Measurements from ENCODE around the gene AQP10.
"Not testable (repeated sequence)": the region's sequence is repeated elsewhere in the genome, so short reads cannot be mapped to it uniquely, and the experiment has no call there.

The AQP10 gene

GRCh38 chr1:154346276-154346917, 25.5 kb downstream of the AQP10 start:
- DNase-seq = no peak

GRCh38 chr1:154347961-154348360, 27.1 kb downstream of the AQP10 start:
- no peak for DNase-seq

GRCh38 chr1:154348429-154349076, 27.7 kb downstream of the AQP10 start:
- DNase-seq = no peak

GRCh38 chr1:154349121-154349520, 28.2 kb downstream of the AQP10 start:
- no peak for DNase-seq

DNA sequence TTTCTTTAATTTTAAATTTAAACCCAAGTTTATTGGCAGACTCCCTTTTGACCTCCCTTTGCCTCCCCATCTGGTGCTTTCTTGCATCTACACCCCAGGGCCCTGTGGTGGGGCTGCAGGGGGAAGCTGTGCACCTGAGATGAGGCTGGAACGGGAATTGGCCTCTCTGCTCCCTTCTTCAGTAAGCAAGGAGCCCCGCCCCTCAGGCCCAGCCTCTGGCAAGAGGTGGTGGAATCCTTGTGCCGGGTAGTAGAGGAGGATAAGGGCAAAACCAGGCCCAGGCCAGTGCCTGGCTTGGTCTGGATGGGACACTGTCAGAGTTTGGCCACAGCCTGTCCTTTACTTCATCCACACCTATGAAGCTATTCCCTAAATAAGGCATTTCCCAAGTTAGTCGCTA, 29.5 kb downstream of the AQP10 start:
- DNase-seq = no peak

DNA sequence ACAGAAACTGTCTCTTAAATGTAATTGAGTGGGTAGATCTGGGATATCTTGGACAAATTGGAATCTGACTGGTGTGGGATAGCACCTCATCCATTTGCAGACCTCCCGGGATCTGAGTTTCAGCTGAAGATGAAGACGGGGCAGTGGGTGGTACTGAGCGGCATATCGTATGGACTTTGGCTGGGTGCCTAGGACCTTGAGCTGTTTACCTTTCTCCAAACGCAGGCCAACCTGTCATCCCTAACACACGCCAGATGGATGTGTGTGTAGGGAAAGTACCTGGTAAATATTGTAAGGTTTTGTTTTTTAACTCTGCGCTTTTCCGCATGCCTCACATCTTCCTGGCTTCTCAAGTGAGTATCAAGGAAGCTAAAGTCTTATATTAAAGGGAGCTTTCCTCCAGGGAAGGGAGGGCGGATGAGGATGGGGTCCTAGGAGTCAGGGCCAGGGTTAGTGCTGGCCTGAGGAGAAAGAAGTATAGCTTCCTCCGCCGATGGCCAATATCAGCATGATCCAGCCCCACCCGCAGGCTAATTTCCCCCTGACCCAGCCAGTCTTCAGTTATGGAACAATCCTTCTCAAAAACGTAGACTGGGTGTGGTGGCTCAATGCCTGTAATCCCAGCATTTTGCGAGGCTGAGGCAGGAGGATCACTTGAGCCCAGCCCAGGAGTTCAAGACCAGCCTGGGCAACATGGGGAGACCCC, 30.6 kb downstream of the AQP10 start:
- DNase-seq = no peak

- DNase-seq = no peak
Observed at GRCh38 chr1:154352245-154352580, 31.3 kb downstream of the AQP10 start.

DNA sequence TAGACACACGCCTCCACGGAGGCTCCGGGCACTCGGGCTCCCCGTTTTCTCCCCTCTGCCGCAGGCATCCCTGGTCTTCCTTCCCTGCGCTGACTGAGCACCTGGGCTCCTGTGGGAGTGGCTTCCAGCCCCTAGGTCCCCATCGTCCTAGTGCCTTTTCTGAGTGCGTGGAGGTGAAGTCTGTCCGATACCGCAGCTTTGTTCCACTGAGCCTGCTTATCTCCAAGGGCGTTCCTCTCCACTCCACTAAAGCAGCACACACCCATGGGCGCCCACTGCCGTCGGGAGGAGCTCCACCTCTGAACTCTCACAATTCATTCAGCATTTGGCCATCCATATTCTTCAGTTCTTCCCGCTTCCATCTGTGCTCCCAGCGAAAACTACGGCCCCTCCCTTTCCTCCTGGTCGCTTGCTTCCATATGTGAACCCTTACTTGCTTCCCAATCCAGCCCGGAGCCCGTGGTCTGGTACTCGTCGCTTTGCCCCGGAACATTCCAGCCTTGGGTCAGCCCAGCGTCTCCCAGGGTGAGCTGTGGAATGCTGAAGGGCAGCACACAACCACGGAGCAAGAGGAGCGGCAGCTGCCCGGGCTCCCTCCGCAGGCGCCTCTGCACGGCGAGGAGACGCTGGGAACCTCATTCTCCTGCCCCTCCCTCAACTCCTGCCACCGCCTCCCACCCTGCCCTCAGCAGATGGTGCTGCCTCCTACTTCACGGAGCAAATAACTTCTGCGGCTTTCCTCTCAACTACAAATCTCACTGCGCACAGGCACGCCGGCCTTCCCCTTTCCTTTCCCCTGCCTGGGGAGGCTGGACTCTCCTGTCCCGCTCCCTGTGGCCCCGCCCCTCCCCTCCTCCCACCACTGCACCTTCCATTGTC, 31.9 kb downstream of the AQP10 start:
- peak; percentile 34 for DNase-seq

DNA sequence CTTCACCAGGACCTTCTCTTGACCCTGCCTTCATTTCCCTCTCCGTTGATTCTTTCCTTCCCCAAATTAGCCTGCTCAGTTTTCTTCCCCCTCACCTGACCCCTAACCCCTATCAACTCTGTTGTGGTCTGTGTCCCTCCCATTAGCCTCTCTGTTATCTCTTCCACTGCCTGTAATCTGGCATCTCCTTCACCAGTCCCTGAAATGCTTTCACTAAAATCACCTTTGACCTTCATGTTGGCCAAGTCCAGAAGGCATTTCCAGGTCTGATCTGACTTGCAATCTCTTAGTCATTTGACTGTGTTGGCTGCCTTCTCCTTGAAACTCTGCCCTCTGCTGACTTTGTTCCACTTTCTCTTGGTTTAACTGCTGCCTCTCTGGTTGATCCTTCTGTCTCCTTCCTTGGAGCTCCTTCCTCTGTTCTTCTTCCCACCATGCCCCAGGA, 32.6 kb downstream of the AQP10 start:
- DNase-seq = peak; percentile 29

DNA sequence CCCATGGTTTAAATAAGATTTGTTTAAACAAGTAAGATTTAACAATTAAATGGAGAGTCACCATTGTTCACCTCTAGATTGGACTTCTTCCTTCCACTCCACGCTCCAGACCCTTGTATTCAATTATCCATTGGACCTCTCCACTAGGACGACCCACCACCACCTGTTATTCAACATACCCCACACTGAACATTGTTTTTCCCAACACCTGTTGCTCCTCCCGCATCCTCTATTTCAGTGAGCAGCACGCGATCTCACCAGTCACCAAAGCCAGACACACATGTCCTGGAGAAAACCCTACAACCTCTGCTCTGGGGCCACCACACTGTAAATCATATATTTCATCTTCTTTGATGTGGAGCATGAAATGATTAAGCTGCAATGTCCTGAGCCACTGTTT, 33.1 kb downstream of the AQP10 start:
- DNase-seq = no peak

- DNase-seq = no peak
Observed at GRCh38 chr1:154358519-154358918, 37.6 kb downstream of the AQP10 start.

DNA sequence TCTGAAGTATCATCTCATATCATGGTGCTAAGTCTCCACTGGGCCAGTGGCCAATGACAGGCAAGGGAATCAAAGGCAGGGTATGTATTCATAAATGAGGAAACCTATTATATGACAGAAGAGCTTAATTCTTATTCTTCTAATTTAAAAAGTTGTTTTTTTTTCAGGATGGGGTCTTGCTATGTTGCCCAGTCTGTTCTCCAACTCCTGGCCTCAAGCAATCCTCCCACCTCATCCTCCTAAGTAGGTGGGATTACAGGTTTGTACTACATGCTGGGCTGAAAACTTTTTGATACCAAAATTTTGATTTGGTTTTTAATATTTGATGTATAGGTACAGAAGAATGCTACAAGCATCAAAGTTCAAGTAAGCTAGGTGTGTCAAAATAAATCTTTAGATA, 39.4 kb downstream of the AQP10 start:
- no peak for DNase-seq

DNA sequence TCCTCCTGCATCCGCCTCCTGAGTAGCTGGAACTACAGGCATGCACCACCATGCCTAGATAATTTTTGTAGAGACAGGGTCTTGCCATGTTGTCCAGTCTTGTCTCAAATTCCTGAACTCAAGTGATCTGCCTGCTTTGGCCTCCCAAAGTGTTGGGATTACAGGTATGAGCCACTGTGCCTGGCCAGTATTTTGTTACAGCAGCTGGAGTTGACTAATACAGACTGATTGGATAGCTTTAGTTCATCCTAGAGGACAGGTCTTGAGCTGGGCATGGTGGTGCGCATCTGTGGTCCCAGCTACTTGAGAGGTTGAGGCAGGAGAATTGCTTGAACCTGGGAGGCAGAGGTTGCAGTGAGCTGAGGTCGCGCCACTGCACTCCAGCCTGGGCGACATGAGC, 40.0 kb downstream of the AQP10 start:
- DNase-seq = not testable (repeated sequence)

DNA sequence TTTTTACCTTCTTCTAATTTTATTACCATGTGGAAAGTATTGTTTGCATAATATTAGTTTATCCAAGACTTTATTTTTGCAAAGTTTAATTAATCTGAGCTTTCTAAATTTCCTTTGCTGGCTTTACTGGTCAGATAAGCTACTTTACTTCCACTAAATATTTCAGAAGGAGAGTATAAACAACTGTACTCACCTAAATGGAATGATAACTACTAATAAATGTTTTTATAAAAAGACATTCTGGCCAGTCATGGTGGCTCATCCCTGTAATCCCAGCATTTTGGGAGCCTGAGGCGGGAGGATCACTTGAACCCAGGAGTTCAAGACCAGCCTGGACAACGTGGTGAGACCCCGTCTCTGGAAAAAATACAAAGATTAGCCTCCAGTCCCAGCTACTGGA, 40.5 kb downstream of the AQP10 start:
- DNase-seq = no peak

- DNase-seq = no peak
Observed at GRCh38 chr1:154371436-154371835, 50.5 kb downstream of the AQP10 start.

- DNase-seq = not testable (repeated sequence)
Observed at GRCh38 chr1:154373777-154374357, 53.0 kb downstream of the AQP10 start.
